GM18505 (cell line): ENCODE data around the gene LDB2.

ENCODE experiments used
- ATAC-seq: cut with Tn5 transposase; IDR thresholded peaks from one replicate; pipeline ENCODE4 v1.9.1; 2021; ENCODE audit not compliant: unreplicated experiment
- POLR2A ChIP-seq: IDR thresholded peaks from 4 replicates; pipeline ENCODE4 v1.6.1; 2011; ENCODE audit warnings: borderline replicate concordance; ENCODE audit not compliant: insufficient read depth, insufficient read length; ENCODE audit errors: extremely low read depth

The LDB2 gene

DNA sequence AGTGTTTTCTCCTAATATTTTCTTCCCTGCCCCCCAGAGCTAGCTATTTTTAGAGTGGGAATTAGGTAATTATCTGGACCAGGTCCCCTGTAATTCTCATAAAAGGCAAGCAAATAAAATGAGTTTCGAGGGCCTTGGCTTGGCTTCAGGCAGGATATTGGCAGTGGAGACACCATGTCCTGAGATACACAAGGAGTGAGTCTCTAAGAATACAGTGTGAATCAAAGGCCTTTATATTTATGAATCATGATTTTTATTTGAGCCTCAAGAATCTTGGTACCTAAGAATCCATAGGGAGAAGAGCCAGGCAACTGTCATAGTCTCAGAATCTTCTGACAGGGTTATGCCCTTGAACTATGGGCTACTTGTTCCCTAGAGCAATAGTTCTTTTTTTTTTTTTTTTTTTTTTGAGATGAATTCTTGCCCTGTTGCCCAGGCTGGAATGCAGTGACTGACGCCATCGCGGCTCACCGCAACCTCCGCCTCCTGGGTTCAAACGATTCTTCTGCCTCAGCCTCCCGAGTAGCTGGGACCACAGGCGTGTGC lies 205.4 kb downstream of the LDB2 start:
- no peak for TF ChIP-seq POLR2A
- no peak for ATAC-seq

DNA sequence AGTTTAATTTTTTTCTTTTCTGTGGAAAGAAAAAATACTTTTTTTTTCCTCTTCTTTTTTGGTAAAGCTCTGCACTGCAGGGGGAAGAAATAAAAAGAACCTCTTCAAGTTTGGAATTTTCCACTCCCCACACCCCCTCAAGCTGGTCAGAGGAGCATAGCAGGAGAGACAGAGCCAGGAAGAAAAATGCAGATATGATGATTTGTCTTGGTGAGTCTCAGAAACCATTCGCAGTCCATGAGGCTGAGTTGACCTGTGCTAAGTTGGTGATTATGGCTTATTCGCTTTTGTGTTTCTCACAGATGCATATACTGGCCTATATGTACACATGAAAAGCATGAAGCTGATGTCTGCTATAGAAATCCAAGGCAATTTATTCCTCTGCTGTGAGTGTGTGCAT lies 205.9 kb downstream of the LDB2 start:
- TF ChIP-seq POLR2A, result no peak
- no peak for ATAC-seq

DNA sequence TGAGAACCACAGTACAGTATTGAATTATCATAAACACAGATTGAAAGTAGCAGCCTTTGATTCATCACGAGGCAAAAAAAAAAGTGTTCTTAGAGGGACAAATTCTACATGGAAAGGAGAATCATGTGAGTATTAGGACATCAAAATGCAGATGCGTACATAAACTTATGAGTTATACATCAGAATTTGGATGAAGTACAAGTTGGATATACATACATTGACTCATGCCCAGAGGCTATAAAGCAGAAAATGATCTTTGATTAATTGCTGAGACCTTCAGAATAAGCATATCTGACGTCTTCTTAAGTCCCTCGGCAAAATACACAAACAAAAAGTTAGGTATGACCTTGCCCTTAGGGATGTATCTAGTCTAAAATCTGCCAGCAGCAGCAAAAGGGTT lies 206.4 kb downstream of the LDB2 start:
- no peak for TF ChIP-seq POLR2A
- ATAC-seq, result no peak

DNA sequence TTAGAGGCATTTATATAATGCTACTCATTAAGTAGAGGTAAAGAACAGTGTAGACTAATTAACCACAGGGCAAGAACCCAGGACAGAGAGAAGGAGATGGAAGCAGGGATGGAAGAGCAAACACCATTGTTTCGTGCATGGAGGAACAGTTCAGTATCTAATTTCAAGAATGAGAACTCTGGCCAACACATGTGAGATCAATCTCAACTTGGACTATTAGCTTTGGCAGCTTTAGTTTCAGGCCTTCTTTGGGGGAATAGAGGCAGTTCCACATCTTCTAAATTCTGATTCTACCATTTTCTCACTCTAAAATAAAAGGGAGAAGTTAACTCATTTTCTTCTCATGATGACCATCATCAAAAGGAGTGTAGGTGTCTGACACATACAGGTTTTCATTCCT lies 207.0 kb downstream of the LDB2 start:
- ATAC-seq, result no peak

DNA sequence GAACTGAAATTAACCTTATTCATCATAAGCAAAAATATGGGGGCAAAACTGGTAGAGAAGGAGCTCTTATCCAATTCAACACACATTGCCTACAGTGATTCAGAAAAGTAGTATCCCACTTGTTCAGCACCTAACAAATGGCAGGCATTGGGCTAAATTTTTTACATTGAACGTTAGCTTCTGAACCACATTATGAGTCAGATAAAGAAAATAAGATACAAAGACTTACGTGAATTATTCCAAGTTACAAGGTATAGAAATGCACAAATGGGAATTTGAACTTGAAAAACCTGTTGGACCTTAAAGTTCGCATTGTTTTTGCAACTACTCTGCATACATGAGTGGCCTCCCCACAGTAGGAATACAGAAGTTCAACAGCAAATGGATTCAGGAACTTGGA lies 210.6 kb downstream of the LDB2 start:
- ATAC-seq, result no peak
- TF ChIP-seq POLR2A, result no peak

More for the DNA sequence above, 207.0 kb downstream of the LDB2 start:
- TF ChIP-seq POLR2A, result no peak

DNA sequence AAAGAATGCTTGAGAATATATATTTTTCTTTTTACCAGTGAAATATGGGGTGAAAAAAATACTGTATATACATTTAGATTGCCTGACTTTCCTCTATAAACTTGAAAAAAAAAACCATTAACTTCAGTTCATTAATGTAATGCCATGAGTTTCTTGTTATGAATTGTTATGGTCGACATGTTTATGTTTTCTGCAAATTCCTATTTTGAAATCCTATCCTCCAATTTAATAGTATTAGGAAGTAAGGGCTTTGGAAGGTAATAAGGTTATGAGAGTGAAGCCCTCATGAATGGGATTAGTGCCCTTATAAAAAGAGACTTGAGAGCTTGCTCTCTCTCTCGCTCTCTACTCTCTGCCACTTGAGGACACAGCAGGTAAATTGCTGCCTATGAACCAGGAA lies 211.4 kb downstream of the LDB2 start:
- ATAC-seq, result no peak

DNA sequence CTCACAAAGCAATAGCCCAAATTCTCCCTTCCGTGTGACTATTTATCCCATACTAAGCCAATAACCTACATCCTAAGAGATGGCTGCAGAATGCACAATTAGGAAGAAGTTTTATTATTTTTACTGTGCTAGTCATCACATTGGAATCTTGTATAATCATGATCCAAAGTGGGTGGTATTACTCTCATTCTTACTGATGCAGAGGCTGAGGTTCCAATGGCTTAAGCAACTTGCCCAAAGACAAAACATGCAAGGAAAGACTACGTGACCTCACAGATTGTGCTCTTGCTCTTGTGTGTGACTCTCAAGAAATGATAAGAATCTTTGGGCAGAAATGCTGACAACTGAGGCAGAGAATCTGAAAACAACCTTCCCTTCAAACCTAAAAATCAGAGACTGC lies 212.2 kb downstream of the LDB2 start:
- no peak for ATAC-seq
- no peak for TF ChIP-seq POLR2A

More for the DNA sequence above, 211.4 kb downstream of the LDB2 start:
- no peak for TF ChIP-seq POLR2A

DNA sequence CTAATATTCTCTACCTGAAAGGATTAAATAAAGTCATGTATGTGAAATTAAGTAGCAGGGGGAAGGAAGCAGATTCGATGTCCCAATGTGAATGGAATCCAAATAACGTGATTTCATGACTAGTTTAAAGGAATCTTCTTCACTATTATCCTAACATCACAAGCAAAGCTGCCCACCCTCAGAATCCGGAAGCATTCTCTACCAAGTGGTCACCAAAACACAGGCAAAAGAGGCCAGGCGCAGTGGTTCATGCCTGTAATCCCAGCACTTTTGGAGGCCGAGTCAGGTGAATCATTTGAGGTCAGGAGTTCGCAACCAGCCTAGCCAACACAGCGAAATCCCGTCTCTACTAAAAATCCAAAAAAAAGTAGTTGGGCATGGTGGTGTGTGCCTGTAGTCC lies 212.9 kb downstream of the LDB2 start:
- TF ChIP-seq POLR2A, result no peak
- no peak for ATAC-seq

DNA sequence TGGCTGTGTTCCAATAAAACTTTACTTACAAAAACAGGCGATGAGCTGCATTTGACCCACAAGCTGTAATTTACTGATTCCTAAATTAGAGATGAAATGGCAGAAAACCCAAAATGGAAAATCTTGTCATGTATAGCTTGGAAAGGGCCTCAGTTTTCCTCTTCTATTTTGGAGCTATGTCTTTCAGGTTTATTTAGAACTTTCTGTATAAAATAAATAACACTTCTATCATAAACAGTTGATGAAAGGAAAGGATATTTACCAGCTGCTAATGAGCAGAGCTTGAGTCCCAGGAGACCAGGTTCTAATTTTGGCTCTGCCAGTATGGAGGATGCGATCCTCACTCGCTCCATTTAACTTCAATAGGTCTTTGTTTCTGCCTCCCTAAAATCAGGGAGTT lies 213.5 kb downstream of the LDB2 start:
- ATAC-seq, result no peak
- TF ChIP-seq POLR2A, result no peak

DNA sequence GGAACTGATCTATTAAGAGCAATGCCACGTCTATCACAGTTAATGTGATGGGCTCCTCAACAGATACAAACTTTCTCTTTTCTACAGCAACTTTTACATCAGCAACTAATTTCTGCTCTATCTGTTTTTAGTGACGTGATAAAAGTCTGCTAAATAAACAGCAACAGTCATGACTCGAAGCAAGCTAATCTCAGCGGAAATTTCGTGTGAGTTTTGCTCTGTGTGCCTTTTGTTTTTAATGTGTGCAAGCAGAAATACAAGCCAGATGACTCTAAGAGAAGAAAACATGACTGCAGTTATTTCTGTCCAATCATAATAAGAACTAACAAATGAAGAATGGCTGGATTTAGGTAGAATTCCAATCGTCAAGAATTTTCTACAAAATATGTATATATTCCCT lies 214.3 kb downstream of the LDB2 start:
- no peak for TF ChIP-seq POLR2A
- no peak for ATAC-seq

DNA sequence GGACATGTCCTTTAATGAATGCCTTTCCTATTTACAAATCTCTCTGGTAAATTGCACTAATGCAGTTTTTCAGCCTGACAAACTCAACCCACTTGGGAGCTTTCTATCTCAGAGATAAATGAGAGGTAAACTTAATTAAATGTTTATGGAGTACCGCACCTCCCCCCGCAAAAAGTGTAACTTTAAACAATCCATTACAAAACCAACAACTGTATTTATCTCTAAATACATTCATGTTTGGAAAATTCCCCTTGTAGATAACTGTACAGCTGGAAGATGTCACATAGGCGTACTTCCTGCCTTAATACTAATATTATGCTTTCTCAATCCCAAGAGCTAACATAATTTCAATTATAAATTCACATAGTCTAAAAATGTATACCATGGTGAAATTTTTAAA lies 215.5 kb downstream of the LDB2 start:
- TF ChIP-seq POLR2A, result no peak
- no peak for ATAC-seq

DNA sequence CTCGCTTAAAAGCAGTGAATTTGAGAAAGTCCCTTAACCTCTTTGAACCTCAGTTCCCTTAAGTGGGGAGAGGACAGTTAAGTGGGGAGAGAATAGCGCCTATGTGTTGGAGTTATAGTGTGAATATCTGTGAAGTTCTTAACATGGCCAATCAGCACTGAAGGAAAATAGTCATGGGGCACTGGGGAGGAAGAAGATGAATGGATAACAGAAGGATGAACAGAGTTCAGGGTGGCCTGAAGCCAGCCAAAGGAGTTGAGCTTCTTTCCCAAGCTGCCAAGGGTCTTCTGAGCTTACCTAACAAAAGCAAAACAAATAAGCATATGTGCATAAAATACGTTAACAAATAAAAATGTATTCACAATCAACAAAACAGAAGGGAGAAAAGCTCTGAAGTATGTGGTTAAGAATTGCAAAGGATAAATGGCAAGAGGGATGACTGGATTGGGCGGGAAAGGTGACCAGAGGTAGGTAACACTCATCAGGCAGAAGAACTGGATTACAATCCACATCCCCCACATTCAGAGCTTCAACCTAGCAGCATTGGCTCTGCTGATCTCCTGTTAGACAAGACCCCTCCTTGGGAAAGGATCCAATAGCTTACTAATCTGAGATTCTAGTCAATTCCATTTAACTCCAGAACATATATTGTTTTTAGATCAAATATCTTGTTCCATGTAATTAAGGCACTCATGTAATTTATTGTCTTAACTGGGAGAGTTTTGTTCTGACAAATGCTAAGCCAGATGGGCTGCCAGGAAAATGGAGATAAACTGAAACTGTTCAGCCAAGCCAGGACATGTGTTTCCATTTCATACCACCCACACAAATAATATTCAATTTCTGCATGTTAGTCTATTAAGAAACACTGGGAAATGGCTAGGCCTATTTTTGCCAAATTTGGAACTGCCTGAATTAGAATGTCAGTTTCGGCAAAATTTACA lies 221.2 kb downstream of the LDB2 start:
- ATAC-seq, result no peak
- no peak for TF ChIP-seq POLR2A

DNA sequence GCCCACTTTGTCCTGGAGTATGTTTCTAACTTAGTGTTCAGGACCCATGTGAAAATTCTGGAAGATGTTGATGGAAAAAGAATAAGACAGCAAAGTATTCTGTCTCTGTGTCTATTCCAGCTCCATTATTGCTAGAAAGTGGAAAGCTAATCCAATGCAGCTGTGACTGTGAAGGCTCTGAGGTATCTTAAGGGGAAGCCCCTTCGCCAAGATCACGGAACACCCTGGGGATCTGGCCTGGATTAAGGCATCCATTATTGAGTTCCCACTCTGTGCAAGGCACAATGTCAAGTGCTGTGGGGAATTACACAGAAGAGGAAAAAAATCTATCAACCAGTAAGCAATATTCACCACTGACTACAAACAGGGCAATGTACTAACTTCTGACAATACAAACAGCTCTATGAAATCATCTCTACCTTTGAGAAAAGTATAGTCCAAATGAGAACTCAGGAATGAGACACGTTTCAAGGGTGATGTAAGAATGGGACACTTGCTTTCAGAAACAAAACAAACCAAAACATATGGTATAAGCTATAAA lies 222.1 kb downstream of the LDB2 start:
- no peak for ATAC-seq
- no peak for TF ChIP-seq POLR2A

DNA sequence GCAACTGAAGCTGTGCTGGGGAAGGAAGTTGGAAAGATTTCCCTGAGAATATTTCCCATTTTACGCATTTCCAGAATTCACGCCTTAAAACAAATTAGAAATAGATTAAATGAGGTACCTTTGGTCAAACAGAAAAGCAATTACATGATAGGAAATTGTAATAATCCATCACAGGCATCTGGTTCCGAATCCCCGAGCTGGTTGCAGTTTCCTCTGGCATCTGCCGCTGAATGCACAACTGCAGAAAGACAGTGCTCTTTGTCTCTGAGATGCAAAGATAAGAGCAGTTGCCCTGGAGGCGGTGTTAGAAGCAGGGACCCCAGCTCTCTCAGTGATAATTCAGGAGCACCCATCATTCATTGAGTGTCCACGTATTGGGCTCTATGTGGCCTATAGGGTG lies 224.4 kb downstream of the LDB2 start:
- ATAC-seq, result no peak
- no peak for TF ChIP-seq POLR2A

DNA sequence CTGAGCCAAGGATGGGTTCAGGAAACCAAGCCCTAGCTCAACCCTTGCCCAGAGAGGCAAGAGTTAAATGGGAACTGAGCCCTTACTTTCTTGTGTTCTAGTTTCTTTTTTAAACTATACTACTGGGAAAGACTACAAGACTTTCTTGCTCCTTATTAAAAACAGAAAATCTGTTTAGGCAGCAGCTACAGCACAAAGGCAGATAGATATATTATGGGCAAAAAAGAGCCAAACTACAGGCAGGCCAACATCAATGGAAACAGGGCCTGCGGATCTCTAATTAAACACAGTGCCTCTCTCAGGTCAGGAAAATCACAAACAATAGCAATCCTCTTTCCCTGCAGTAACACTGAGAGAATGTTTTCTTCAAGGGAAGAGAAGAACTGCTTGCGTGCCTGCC lies 226.0 kb downstream of the LDB2 start:
- ATAC-seq, result no peak
- no peak for TF ChIP-seq POLR2A

DNA sequence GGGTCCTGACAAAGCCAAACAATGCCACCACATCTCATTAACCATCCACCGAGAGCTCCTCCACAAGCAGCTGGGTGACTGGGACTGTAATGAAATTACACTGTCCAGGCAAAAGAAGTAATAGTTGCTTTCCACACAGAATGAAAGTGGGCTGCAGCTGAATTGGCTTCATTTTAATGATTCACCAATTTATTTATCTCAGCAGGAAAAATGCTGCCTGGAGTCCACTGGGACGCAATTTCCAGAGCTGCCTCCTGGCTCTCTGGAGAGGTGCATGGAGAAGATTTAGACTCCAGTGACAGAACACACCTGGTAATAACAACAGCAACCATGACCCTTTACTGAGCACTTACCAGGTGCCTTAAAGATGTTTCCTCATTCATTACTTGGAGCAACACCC lies 226.7 kb downstream of the LDB2 start:
- TF ChIP-seq POLR2A, result no peak
- no peak for ATAC-seq
